Esophagus squamous epithelium (tissue), 5 donors: ENCODE measurements around the gene USP9X. TPM values are rescaled to one million over a fixed set of nuclear protein-coding genes. Genes with fewer than 3 reads are reported as not detected.
"Not testable (repeated sequence)": the region's sequence is repeated elsewhere in the genome, so short reads cannot be mapped to it uniquely, and the experiment has no call there.

ENCODE experiments used
- DNase-seq: peaks from one replicate; lab custom pipeline; 2025; lab: John Stamatoyannopoulos, UW
- H3K27ac ChIP-seq, 4 donors: fragments of 200-600 bp; sonication (generic); one replicate each; pipeline ENCODE4 v1.5.1; 2016 to 2019; ENCODE audit warnings: mild to moderate bottlenecking in 1 of 4
- H3K27me3 ChIP-seq, 4 donors: fragments of 200-600 bp; sonication (generic); 1 replicate in 3 of 4; 2 replicates in 1 of 4; pipeline versions ENCODE4 v1.5.1 to v1.6.0; 2017 to 2021; ENCODE audit warnings: antibody characterized with exemption in 1 of 4
- H3K36me3 ChIP-seq, 3 donors: fragments of 200-600 bp; sonication (generic); one replicate each; pipeline ENCODE4 v1.5.1; 2016 to 2019
- H3K4me1 ChIP-seq, 3 donors: fragments of 200-600 bp; sonication (generic); one replicate each; pipeline ENCODE4 v1.5.1; 2017 to 2019
- H3K4me3 ChIP-seq, 4 donors: fragments of 200-600 bp; sonication (generic); 1 replicate in 3 of 4; 2 replicates in 1 of 4; pipeline ENCODE4 v1.5.1; 2016 to 2019; ENCODE audit warnings: mild to moderate bottlenecking in 2 of 4, moderate library complexity in 1 of 4
- H3K9me3 ChIP-seq, 3 donors: fragments of 200-600 bp; sonication (generic); one replicate each; pipeline ENCODE4 v1.5.1; 2016 to 2019
- CTCF ChIP-seq, 6 experiments: fragments of 450-650 bp in 4 of 6; fragments of 200-600 bp in 2 of 6; sonication (generic) in 2 of 6; IDR thresholded peaks; one replicate each; pipeline ENCODE4 v1.5.1; 2016 to 2019; ENCODE audit warnings: antibody characterized with exemption in 6 of 6, mild to moderate bottlenecking in 4 of 6, moderate library complexity in 4 of 6
- POLR2A ChIP-seq, 4 donors: fragments of 450-650 bp; IDR thresholded peaks; one replicate each; pipeline ENCODE4 v1.6.1; 2017; ENCODE audit warnings: antibody characterized with exemption in 4 of 4, mild to moderate bottlenecking in 4 of 4, moderate library complexity in 3 of 4
- WGBS, 2 donors: methylation state at CpG; one replicate each; pipeline ENCODE4 v1.1.5; 2018; 5-methylcytosine and 5-hydroxymethylcytosine counted together
- intact Hi-C: fragments of 100-400 bp; cut with DNase I; formaldehyde crosslinking; loops from one replicate; pipeline ENCODE4 v1.15.0; 2022
- total RNA-seq, 4 donors: library from RNA; depleted of rRNA; stranded (reverse); fragments of >200 nt; gene quantifications; one replicate each; pipeline ENCODE4 v1.1.0, GENCODE V29; 2016
- donor health status: DM: yes; HTN: yes; CAD: no.

Gene USP9X
- total RNA-seq, 4 donors from 2014 or later, result 36.7 to 76.1 (median 56.4) TPM

GRCh38 chrX:41265615-41266014, 180.4 kb downstream of the USP9X start:
- H3K27ac ChIP-seq, result no peak overlapping the region
- H3K27me3 ChIP-seq, result no peaks in the 10 kb centered on the region
- 50 to 55% methylated on average over 8 of the region's 8 CpGs for WGBS, 2 donors
- TF ChIP-seq CTCF (IDR thresholded peaks at IDR 0.05), result no peak
- TF ChIP-seq POLR2A (IDR thresholded peaks at IDR 0.05), result no peak
- no peaks in the 10 kb centered on the region for H3K36me3 ChIP-seq
- H3K9me3 ChIP-seq, result no peaks in the 10 kb centered on the region
- peak overlapping the region in 2 of 4 donors; percentile 16 to 23 for H3K4me3 ChIP-seq
- no peaks in the 10 kb centered on the region for H3K4me1 ChIP-seq
- intact Hi-C loops, result no loop called here
- DNase-seq, result no peak

- Histone ChIP-seq H3K9me3 (no peaks in the 10 kb centered on the region), H3K4me3 (no peak overlapping the region), H3K36me3 (no peaks in the 10 kb centered on the region), H3K4me1 (peaks cover 0 to 13% (median 12%) of the 10 kb centered on the region in 3 donors), H3K27me3 (peaks cover 0 to 9% (median 0%) of the 10 kb centered on the region in 4 donors), H3K27ac (no peak overlapping the region)
- 21 to 37% methylated on average over 2 of the region's 2 CpGs for WGBS, 2 donors
- TF ChIP-seq POLR2A (IDR thresholded peaks at IDR 0.05), result no peak
- no peak for TF ChIP-seq CTCF (IDR thresholded peaks at IDR 0.05)
- DNase-seq, result no peak
- intact Hi-C loops, result no loop called here
These were observed 188.4 kb downstream of the USP9X start for GRCh38 chrX:41273638-41274037.

GRCh38 chrX:41275661-41276609, 190.7 kb downstream of the USP9X start:
- DNase-seq, result no peak
- WGBS, 2 donors, result 0 to 4% methylated on average over 6 to 24 of the region's 54 CpGs
- peaks cover 0 to 9% (median 0%) of the 10 kb centered on the region in 4 donors for H3K27me3 ChIP-seq
- peak overlapping the region; percentile 41 to 69 (median 52) for H3K4me3 ChIP-seq
- H3K4me1 ChIP-seq, result peaks cover 0 to 13% (median 12%) of the 10 kb centered on the region in 3 donors
- peak overlapping the region; percentile 54 to 66 (median 63) for H3K27ac ChIP-seq
- TF ChIP-seq CTCF (IDR thresholded peaks at IDR 0.05), result peak; percentile 36 to 57 (median 41)
- no peak for TF ChIP-seq POLR2A (IDR thresholded peaks at IDR 0.05)
- intact Hi-C loops, result no loop called here
- no peaks in the 10 kb centered on the region for H3K36me3 ChIP-seq
- no peaks in the 10 kb centered on the region for H3K9me3 ChIP-seq

GRCh38 chrX:41276661-41277506, 191.6 kb downstream of the USP9X start:
- Histone ChIP-seq H3K4me3 (peak overlapping the region; percentile 41 to 69 (median 52)), H3K9me3 (no peaks in the 10 kb centered on the region), H3K36me3 (no peaks in the 10 kb centered on the region), H3K4me1 (peaks cover 0 to 13% (median 12%) of the 10 kb centered on the region in 3 donors), H3K27me3 (peaks cover 0 to 9% (median 0%) of the 10 kb centered on the region in 4 donors), H3K27ac (peak overlapping the region; percentile 54 to 66 (median 63))
- intact Hi-C loops, result no loop called here
- TF ChIP-seq CTCF (IDR thresholded peaks at IDR 0.05) (no peak), POLR2A (IDR thresholded peaks at IDR 0.05) (no peak)
- DNase-seq, result no peak
- 24 to 28% methylated on average over 6 to 18 of the region's 19 CpGs for whole genome bisulfite sequencing, 2 donors

- H3K27me3 ChIP-seq, H3K36me3 ChIP-seq, H3K9me3 ChIP-seq, H3K4me1 ChIP-seq, H3K4me3 ChIP-seq, H3K27ac ChIP-seq, intact Hi-C loops, DNase-seq: not testable (repeated sequence)
- WGBS, 2 donors, result 97% methylated on average over 5 of the region's 5 CpGs; no CpG with 5 or more reads in 1 of the 2 donors
These were observed 197.1 kb downstream of the USP9X start for GRCh38 chrX:41282307-41282706.

GRCh38 chrX:41285928-41286327, 200.7 kb downstream of the USP9X start:
- intact Hi-C loops, H3K4me3 ChIP-seq, H3K36me3 ChIP-seq, H3K27ac ChIP-seq, H3K9me3 ChIP-seq, DNase-seq, H3K27me3 ChIP-seq, H3K4me1 ChIP-seq: not testable (repeated sequence)
- no CpG with 5 or more reads among the region's 21 CpGs for WGBS, 2 donors
